ENCODE measurements around the gene P2RY4.

Gene P2RY4

GRCh38 chrX:70257423-70258288, 2.3 kb downstream of the P2RY4 start:
- DNase-seq (ENCODE audit: low read depth): no peak
- no peak for TF ChIP-seq CTCF (IDR thresholded peaks at IDR 0.05; ENCODE audit: low read depth, low read length, missing control alignments)
- no peak overlapping the region for H3K4me3 ChIP-seq (ENCODE audit: low read depth, low read length)

DNA sequence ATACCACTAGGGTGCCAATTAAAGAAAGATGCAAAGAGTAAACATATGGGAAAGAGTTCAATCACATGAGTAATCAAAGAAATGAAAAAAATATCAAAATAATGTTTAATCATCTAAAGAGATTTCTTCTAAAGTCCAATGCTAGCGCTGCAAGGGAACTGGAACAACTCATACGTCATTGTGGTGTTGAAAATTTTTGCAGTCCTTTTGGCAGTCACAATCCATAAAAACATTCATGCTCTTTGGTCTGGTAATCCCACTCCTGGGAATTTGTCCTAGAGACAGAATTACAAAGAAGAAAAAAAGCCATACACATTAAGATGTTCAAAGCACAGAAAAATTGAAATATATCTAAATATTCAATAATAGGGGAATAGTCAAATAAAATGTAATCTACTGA, 4.6 kb downstream of the P2RY4 start:
- TF ChIP-seq CTCF (IDR thresholded peaks at IDR 0.05; ENCODE audit: low read depth, low read length, missing control alignments): no peak
- DNase-seq (ENCODE audit: low read depth): no peak

DNA sequence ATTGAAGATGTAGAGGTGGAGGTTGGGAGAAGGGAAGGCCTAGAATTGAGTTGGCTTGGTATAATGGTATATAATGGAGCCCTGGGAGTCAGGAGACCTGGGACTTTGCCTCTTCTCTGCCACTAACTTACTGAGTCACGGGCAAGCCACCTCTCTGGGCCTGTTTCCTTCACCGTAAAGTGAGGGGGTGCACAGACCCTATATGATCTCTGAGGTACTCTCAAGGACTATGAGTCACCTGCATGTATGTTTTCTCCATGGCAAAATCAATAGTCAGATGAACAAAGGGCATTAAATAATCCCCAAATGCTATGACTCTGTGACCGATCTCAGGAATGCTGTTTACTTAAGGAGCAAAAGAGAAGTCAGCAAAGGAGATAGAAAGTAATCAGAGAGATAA, 5.1 kb downstream of the P2RY4 start:
- no peak for DNase-seq (ENCODE audit: low read depth)
- no peak overlapping the region for H3K4me3 ChIP-seq (ENCODE audit: low read depth, low read length)
- no peak for TF ChIP-seq CTCF (IDR thresholded peaks at IDR 0.05; ENCODE audit: low read depth, low read length, missing control alignments)

More for the DNA sequence above, 4.6 kb downstream of the P2RY4 start:
- no peak overlapping the region for H3K4me3 ChIP-seq (ENCODE audit: low read depth, low read length)

- TF ChIP-seq CTCF (IDR thresholded peaks at IDR 0.05; ENCODE audit: low read depth, low read length, missing control alignments): no peak
- no peak overlapping the region for H3K4me3 ChIP-seq (ENCODE audit: low read depth, low read length)
- DNase-seq (ENCODE audit: low read depth): no peak
Observed at GRCh38 chrX:70254063-70254400, 6.0 kb downstream of the P2RY4 start.

GRCh38 chrX:70253377-70254062, 6.5 kb downstream of the P2RY4 start:
- H3K4me3 ChIP-seq (ENCODE audit: low read depth, low read length): no peak overlapping the region
- DNase-seq (ENCODE audit: low read depth): no peak
- TF ChIP-seq CTCF (IDR thresholded peaks at IDR 0.05; ENCODE audit: low read depth, low read length, missing control alignments): no peak

- DNase-seq (ENCODE audit: low read depth): no peak
- no peak for TF ChIP-seq CTCF (IDR thresholded peaks at IDR 0.05; ENCODE audit: low read depth, low read length, missing control alignments)
Observed at GRCh38 chrX:70252491-70252890, 7.5 kb downstream of the P2RY4 start.

More at GRCh38 chrX:70252491-70252890, 7.5 kb downstream of the P2RY4 start:
- no peak overlapping the region for H3K4me3 ChIP-seq (ENCODE audit: low read depth, low read length)

All from GM12864 (cell line).